ENCODE measurements around the gene ERVW-1.

DNA sequence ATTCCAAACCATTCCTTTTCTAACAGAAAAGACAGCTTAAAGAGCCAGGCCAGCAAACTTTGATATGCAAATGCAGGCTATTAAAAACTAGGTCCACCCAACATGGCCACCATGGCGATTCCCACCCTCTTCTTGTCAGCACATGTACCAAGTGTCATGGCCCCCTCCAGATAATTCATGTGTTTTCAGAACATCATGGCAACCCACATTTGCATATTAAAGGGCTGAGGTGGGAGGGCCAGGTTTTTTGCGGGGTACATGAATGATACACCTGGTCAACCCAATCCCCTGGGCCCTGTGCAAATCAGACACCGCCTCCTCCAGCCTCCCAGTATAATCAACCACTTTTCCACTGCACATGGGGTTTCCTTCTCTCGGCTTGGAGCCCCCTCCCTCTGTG is 965 bp upstream of the ERVW-1 start:
- TF ChIP-seq, protein P1, sequence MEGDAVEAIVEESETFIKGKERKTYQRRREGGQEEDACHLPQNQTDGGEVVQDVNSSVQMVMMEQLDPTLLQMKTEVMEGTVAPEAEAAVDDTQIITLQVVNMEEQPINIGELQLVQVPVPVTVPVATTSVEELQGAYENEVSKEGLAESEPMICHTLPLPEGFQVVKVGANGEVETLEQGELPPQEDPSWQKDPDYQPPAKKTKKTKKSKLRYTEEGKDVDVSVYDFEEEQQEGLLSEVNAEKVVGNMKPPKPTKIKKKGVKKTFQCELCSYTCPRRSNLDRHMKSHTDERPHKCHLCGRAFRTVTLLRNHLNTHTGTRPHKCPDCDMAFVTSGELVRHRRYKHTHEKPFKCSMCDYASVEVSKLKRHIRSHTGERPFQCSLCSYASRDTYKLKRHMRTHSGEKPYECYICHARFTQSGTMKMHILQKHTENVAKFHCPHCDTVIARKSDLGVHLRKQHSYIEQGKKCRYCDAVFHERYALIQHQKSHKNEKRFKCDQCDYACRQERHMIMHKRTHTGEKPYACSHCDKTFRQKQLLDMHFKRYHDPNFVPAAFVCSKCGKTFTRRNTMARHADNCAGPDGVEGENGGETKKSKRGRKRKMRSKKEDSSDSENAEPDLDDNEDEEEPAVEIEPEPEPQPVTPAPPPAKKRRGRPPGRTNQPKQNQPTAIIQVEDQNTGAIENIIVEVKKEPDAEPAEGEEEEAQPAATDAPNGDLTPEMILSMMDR (IDR thresholded peaks at IDR 0.05; ENCODE audit: low read length) = no peak
- TF ChIP-seq EZH2phosphoT487 (IDR thresholded peaks at IDR 0.05; ENCODE audit: low read length) (no peak), EZH2 (optimal IDR thresholded peaks at IDR 0.05; ENCODE audit: low read depth, low read length) (no peak)
